ENCODE results near the gene TRIO.

Gene TRIO

GRCh38 chr5:14123974-14124482 is 19.1 kb upstream of the TRIO start:
- DNase-seq = no peak

DNA sequence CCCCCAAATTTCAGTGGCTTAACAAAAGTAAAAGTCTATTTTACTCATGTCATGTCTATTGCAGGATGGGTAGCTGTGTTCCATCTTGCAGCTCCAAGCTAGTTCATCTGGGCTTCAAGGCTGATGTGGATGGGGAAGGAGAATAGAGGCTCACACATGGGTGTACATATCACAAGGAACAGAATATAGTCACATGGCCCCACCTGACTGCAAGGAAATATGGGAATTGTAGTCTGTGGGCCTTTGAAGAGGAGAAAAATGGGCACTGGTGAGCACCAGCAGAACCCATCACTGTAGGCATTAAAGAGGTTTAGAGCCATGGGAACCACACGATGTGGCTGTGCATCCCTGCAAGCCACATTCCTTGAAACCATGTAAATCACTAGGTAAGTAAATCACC is 17.9 kb upstream of the TRIO start:
- DNase-seq = no peak

GRCh38 chr5:14127587-14127986 is 15.6 kb upstream of the TRIO start:
- DNase-seq = no peak

- DNase-seq = no peak
Measured at GRCh38 chr5:14128079-14128478, 15.1 kb upstream of the TRIO start.

DNA sequence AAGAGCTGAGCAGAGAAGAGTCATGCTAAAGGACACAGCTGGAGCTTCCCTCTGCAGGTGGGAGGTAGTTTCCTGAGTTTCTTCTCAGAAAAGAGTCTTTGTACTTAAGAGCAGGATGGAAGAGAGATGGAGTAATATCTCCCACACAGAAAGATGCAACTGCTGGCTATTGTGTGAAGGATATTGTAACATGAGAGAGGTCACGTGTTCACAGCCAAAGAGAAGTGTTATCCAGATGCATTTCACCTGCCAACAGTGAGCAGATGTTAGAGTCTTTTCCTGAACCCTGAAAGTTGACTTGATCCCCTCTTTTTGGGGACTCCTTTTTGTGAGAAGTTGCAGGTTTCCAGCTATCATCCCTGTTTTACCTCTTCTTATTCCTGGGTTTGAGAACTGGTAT is 14.0 kb upstream of the TRIO start:
- DNase-seq = no peak

DNA sequence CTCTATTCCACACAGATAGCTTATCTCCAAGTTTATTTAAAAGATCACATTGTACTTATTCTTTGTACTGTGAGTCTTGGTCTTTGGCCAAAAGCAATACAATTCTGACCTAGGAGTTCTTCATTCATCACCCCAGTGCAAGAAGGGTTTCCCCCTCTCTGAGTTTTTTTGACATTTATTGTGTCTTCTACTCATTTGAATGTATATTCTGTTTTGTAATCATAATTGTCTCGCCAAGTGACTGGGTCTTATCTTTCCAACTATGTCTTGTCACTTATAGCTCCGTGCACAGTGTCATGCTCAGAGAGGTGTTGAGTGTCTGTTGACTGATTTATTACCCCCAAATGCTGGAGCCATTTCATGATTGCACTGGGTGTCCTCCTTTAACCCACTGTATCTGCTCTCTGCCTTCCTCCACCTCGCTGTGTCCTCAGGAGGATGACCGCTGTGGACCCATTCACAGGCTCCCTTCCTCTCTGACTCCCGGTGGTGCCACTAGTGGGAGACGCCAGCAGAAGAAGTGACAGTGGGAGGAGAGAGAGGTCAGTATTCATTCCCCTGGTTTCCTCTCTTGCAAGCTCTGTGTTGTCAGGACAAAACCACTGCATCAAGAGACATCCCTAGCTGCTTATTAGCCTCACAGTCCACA is 11.2 kb upstream of the TRIO start:
- no peak for DNase-seq

- no peak for DNase-seq
Measured at GRCh38 chr5:14133394-14133793, 9.7 kb upstream of the TRIO start.

DNA sequence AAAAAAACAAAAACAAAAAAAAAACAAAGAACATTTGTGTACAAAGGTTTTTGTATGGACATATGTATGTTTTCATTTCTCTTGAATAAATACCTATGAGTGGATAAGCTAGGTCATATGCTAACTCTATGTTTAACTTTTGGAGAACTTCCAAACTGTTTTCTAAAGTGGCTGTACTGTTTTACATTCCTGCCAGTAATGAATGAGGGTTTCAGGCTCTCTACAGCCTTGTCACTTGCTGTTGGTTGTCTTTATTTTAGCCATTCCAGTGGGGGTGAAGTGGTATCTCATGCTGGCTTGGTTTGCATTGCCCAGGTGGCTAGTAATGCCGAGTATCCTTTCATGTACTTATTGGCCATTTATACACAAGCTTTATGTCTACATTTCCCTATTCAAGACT is 9.1 kb upstream of the TRIO start:
- no peak for DNase-seq

- no peak for DNase-seq
Measured at GRCh38 chr5:14134771-14135170, 8.4 kb upstream of the TRIO start.

GRCh38 chr5:14135621-14136020 is 7.5 kb upstream of the TRIO start:
- DNase-seq = no peak

- DNase-seq = no peak
Measured at GRCh38 chr5:14136228-14136627, 6.9 kb upstream of the TRIO start.

DNA sequence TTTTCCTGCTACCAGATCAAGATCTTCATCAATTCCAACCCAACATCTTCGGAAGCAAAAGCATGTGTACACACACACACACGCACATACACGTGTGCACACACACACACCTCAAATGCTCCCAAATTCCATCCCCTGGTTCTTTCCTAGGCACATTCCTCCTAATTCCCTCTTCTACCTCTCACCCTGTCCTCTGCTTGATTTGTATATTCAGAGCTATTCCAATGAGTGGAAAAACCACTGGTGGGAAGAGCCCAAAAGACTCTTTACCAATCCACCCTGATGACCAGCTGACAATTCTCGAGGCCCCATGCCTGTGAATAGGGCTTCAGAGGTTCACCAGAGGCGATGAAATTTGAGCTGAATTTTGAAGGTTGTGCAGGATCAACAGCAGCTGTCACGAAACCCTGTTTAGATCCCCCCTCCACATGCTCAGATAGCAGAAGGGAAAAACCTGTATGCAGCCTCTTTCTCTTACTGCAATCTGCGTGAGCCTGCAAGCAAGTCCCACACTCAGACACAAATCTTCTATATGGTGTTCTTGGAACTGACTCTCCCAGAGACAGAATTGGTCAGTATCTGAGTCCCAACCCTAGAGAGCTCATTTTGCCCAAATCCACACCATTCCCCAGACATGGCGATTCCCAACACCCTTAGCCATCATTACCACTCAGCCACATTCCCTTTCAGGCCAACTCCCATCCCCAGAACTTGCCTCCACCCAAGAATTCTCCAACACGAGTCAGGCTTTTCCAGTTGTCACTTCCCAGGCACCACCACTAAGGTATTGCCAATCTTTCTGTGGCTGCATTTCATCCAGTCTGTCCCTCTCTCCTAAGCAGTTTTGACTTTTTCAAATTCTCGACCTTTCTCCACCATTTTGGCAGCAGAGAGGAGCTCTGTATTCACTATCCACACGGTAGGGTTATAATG is 4.3 kb upstream of the TRIO start:
- no peak for DNase-seq

GRCh38 chr5:14141764-14142163 is 1.4 kb upstream of the TRIO start:
- DNase-seq = no peak

DNA sequence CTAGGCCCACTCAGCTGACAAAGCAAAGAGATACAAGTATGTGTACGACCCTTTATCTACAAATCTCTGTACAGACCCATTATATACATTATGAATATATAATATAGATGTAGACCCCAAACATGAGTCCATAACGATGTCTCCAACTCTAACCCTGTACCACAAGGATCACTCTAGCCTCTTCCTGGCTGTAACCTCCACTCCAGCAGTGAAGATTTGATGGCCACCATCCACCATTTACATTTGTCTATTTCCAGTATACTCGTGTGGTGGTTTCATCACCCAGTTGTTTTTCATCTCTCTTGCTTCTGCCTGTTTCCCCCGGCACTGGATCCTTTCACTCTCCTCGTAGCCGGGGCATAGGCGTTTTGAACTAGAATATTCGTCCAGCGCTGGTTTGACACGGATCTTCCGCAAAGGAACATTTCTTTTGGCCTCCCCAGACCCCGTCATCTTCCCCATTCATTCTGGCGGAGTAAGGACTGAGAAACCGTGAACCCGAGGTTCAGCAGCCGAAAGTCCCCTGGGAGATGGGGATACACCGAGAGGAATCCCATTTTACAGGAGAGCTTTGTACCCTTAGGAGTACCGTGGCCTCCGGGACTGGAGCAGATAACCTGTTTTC is 828 bp upstream of the TRIO start:
- DNase-seq = no peak

GRCh38 chr5:14143546-14143840 is 351 bp downstream of the TRIO start:
- no peak for DNase-seq

DNA sequence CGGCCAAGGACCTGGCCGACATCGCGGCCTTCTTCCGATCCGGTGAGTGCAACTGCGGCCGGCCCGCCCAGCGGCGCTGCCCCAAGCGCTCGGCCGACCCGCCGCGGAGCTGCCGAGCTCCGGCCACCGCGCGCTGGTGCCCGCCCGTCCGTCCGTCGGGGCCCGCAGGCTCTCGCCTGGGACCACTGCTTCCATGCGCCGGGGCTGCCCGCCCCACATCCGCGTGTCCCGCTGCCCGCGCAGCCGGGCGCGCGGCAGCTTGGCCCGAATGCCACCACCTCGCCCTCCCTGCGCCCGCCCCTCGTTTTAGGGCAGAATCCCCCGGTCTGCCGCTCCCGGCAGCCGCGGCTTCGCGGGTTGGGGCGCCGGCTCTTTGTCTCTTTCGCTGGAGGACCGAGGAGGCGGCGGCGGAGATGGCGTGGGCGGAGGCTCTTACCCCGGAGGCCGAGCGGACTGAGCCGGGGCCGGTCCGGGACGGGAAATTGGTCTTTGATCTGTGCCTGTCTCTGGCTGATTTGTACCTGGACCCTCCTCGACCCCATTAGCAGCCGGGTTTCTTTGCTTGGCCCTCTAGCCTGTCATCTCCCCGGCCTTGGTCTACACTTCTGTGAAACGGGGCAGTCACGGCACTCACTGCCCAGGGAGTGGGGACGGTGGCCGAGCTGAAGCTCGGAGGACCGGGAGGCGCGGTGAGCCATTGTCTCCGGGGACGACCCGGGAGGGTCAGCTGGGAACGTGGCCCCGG is 871 bp downstream of the TRIO start:
- DNase-seq = peak; percentile 35

GRCh38 chr5:14144586-14145434 is 1.7 kb downstream of the TRIO start:
- peak; percentile 25 for DNase-seq

DNA sequence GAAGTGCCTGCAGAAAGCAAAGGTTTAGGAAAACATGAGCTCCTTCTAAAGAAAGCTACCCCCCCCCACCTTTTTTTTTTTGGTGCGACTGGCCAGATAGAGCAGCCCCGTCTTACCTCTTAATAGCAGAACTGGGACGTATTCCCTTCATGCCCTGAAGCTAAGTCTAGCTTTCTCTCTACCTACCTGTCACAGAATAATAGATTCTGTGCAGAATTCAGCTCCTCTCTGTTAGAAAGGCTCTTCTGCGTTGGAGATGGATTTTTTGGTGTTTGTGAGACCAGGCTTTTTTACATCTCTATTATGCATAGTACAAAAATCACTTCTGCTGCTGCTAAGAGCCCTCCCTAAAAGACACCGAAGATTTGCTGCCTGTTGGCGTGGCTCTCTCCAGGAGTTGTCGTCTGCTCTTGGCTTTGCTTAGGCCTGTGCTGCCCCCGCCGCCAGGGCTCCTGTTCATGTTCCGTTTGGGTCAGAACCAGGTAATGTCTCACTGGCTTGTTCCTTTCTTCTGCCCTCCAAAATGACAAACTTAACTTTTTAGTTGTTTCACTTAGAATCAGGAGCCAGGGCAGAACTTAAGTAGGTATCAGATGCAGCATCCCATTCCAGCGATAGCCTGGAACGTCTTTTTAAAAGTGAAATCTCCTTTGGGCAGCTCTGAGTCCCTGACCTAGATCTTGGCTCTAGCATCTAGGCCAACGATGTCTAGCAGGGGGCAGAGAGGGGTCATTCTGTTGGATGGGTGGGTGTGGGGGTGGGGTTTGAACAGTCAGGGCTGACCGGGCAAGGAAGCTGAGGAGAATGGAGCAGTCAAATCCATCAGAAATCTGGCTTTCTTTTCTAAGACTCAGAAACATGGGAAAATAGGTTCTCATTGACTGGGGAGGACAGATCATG is 2.5 kb downstream of the TRIO start:
- no peak for DNase-seq

DNA sequence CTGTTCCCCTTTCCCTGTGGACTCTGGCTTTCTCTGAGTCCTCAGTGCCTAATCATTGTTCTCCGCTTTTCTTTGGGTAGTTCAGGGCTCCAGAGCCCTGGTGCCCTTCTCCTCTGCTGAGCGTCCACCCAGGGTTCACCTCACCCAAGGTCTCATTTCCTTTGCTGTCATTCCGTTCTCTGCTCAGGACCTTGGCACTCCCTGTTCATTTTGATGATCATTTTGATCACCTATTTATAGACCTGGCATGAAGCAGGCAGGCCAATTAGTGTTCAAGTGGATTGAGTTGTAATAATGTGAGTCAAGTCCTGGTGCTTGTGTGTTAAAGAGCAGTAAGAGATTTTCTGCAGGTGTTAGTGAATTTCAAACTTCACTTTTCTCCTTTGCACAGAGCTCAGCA is 3.6 kb downstream of the TRIO start:
- no peak for DNase-seq

DNA sequence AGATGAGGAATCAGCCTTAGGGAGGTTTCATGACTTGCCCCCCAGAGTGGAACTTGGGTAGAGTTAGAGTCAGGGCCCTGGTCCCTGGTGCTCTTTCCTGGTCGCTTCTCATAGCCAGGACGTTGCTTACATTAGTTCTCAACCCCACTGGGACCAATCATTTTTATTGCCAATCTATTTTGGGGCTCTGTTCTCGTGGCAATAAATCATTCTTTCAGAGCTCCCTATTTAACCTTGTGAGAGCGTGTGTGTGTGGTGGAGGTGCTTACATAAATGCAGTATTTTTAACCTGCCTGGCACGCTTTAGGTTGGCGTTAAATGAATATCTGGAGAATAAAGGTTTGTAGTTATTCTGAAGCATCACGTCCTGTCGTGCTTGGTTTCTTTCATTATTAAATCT is 4.1 kb downstream of the TRIO start:
- no peak for DNase-seq

- DNase-seq = no peak
Measured at GRCh38 chr5:14148483-14148882, 5.3 kb downstream of the TRIO start.
